Measurements from ENCODE around the gene DNAH7. TPM values are rescaled to one million over a fixed set of nuclear protein-coding genes. Genes with fewer than 3 reads are reported as not detected.

DNAH7 gene
- total and polyA plus RNA-seq, 9 of the 15 experiments (the other 6 are each of a cell fraction or from before 2014, with no cell fraction given) = 0.03 to 0.42 (median 0.18) TPM

- Histone ChIP-seq H4K20me1 (replicated peaks; ENCODE audit: control insufficient read depth, insufficient read depth, low read length) (no peaks in the 10 kb centered on the region), H3K9ac (ENCODE audit: insufficient read depth in 1 of 2, low read depth in 2 of 2, low read length in 2 of 2) (no peak overlapping the region), H3K4me1 (replicated peaks in 1 of 2; ENCODE audit: control insufficient read depth in 2 of 2, insufficient read depth in 2 of 2, low read length in 2 of 2) (peaks cover 2 to 8% of the 10 kb centered on the region in 2 experiments; a peak in 3 of 5 replicates), H3K4me3 (no peak overlapping the region), H3K79me2 (ENCODE audit: control insufficient read depth, insufficient read depth, low read length) (no peaks in the 10 kb centered on the region), H2AFZ (ENCODE audit: low read depth, low read length) (no peak overlapping the region), H3K27me3 (ENCODE audit: control insufficient read depth in 2 of 2, insufficient read depth in 2 of 2, low read length in 2 of 2) (no peaks in the 10 kb centered on the region), H3K9me3 (replicated peaks; ENCODE audit: control insufficient read depth, insufficient read depth, low read depth, low read length) (no peaks in the 10 kb centered on the region; the same call in 1 of the 2 replicates), H3K36me3 (ENCODE audit: control insufficient read depth, insufficient read depth, low read length) (no peaks in the 10 kb centered on the region), H3K4me2 (ENCODE audit: insufficient read depth, low read length) (no peak overlapping the region), H3K9me1 (ENCODE audit: control insufficient read depth, insufficient read depth, low read length) (no peaks in the 10 kb centered on the region), H3K27ac (ENCODE audit: extremely low read depth, low read depth, low read length) (no peak overlapping the region)
- BruUV-seq (replicated peaks) = TSS peak; percentile 55
- POLR2A ChIA-PET = no interaction called here
- TF ChIP-seq MED1 (CRISPR knock-in tag; IDR thresholded peaks at IDR 0.05; ENCODE audit: borderline replicate concordance) = no peak
- TF ChIP-seq ZZZ3 (IDR thresholded peaks at IDR 0.05) = no peak
- TF ChIP-seq CHD1 (IDR thresholded peaks at IDR 0.05; ENCODE audit: low read length) = no peak
- no peak for TF ChIP-seq HOMEZ (CRISPR knock-in tag; IDR thresholded peaks at IDR 0.05)
- TF ChIP-seq, protein P1, sequence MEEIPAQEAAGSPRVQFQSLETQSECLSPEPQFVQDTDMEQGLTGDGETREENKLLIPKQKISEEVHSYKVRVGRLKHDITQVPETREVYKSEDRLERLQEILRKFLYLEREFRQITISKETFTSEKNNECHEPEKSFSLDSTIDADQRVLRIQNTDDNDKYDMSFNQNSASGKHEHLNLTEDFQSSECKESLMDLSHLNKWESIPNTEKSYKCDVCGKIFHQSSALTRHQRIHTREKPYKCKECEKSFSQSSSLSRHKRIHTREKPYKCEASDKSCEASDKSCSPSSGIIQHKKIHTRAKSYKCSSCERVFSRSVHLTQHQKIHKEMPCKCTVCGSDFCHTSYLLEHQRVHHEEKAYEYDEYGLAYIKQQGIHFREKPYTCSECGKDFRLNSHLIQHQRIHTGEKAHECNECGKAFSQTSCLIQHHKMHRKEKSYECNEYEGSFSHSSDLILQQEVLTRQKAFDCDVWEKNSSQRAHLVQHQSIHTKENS (CRISPR knock-in tag; IDR thresholded peaks at IDR 0.05) = no peak
- no peak for TF ChIP-seq GABPB1 (CRISPR knock-in tag; IDR thresholded peaks at IDR 0.05)
- no peak for FAIRE-seq
- CTCF ChIA-PET (ENCODE audit: low intra/inter-chr PET ratio) = no interaction called here
- in situ Hi-C loops (cut with MboI) = loop anchor here (25.0 kb wide), 1 partner anchor 405 kb away; the partner anchor contains the start of gene SLC39A10
- intact Hi-C loops (cut with micrococcal nuclease) = loop anchor here (5.0 to 10.0 kb wide), 5 partner anchors 125 to 750 kb away; no protein-coding TSS in a partner anchor
- no peak for ATAC-seq
- 2% methylated on average over 3 of the region's 3 CpGs for WGBS (ENCODE audit: insufficient coverage, low coverage, missing lambda C conversion rate)
- DNase-seq (ENCODE audit: extremely low read depth in 1 of 4, low spot score in 3 of 4) = no peak
Measured at GRCh38 chr2:196067088-196067382, 1.6 kb downstream of the DNAH7 start.

Measured in K562 (cell line).